NCI-H2081 treated with DMSO at 0.1 percent for 48 hours (cell line): ENCODE measurements around the gene CA10.

Source experiments
- DNase-seq: peaks from one replicate; lab custom pipeline; 2025; lab: John Stamatoyannopoulos, UW

The CA10 gene

DNA sequence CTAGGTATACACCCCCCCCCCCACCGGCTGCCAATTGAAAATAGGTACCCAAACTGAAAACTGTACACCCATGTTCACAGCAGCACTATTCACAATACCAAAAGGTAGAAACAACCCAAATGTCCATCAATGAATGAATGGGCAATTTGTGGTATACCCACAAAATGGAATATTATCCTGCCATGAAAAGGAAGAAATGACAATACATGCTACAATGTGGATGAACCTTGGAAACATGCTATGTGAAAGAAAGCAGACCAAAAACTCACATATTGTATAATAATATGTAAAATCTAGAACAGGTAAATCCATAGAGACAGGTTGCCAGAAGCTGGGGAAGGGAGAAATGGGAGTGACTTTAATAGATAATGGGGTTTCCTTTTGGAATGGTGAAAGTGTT lies 480.6 kb downstream of the CA10 start:
- DNase-seq: no peak

DNA sequence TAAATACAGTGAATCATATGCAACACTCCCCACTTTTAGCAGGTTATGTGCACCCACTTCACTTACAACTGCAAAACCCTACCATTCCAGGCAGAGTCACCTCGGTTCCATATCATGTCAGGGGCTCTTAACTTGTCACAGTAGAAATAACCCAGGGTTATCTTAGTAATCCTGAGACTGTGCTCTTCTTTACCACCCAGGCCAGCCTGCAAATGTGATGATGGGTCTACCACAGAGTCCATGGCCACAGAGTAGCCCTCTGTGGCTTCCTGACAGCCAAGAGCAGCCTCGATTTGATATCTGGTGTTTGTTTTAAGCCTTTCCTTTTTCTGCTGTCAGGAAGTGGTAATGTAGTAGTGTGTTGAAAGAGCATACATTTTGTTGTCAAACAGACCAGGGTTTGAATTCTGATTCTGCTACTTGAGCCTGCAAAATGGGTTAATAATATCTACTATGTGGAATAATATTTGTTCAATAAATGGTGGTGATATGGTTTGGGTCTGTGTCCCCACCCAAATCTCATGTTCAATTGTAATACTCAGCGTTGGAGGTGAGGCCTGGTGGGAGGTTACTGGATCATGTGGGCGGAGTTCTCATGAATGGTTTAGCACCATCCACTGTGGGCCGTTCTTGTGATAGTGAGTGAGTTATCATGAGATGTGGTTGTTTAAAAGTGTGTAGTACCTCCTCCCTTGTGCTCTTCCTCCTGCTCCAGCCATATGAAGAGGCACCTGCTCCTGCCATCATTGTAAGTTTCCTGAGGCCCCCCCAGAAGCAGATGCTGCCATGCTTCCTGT lies 481.6 kb downstream of the CA10 start:
- DNase-seq: no peak

GRCh38 chr17:51674579-51675255 lies 483.8 kb downstream of the CA10 start:
- peak; percentile 11 for DNase-seq

GRCh38 chr17:51673070-51673469 lies 485.4 kb downstream of the CA10 start:
- DNase-seq: no peak

GRCh38 chr17:51672065-51672464 lies 486.4 kb downstream of the CA10 start:
- DNase-seq: peak; percentile 54

DNA sequence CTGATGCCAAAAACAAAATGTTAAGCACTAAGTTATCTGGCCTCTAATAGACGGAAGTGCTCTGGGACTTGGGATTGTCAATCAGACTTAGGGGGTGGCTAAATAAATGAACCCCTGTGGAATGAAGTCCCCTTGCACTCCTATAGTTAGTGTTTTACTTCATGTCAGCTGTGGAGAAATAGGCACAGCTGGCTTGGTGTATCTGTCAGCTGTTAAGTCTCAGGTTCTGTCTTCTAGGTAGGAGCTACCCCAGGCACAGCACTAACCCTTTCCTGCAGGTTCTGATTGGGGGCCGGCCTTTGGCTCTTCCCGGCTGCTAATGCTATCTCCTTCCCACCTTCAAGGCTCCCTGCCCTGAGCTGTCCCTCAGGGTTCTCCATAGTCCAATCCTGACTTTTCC lies 487.6 kb downstream of the CA10 start:
- no peak for DNase-seq

- DNase-seq: no peak
Measured at GRCh38 chr17:51668963-51669246, 489.6 kb downstream of the CA10 start.

GRCh38 chr17:51668155-51668962 lies 490.2 kb downstream of the CA10 start:
- no peak for DNase-seq

- DNase-seq: no peak
Measured at GRCh38 chr17:51667706-51668083, 490.8 kb downstream of the CA10 start.

- no peak for DNase-seq
Measured at GRCh38 chr17:51666971-51667705, 491.4 kb downstream of the CA10 start.

DNA sequence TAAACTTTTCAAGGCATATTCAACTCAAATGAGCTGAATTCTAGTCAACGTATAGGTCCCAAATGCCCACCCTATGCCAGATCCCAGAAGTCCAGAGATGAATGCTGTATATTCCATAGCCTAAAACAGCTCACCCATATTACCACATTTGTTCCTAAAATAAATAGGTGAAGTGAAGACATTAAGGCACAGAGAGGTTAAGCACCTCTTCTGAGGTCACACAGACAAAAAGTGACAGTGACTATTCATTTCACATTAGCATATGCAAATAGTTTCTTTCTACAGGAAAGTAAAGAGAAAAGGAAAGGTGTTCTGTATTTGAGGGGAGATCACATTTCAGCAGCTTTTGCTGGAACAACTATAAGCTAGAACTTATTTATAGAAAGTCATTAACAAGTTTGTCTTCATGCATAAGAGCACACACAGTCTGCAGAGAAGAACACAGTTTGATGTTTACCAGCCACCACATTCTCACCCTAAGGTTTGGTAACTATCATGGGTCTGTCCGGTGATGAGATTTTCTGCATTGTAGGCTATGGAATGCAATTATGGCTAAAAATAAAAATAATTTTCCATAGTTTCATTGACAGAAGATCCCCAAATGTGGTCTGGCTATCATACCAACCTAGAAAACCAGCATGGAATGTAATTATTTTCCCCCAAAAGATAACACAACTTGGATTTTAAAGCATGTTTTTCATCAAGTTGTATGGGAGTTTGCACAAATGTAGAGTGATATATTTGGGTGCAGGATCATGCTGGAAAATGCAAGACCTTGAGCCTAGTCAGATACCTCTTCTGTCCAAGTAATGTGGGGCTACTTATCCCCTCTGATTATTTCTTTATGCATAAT lies 496.1 kb downstream of the CA10 start:
- DNase-seq: no peak

DNA sequence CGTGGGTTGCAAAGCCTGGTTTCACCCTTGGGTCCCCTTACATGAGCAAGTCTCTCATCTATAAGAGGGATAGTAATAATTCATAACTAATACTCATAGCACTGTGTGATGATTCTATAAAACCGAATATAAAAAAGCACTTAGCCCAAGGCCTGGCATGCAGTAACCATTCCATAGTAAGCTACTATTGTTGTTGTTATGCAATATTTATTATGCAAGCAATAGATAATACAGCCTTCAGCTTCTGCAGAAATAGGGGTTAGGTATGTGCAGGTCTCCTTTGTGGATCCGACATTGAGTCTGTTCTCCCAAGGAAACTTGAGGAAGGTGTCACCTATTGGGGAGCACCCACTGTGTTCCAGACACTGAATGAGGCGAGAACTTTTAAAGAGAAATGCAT lies 497.1 kb downstream of the CA10 start:
- DNase-seq: no peak

DNA sequence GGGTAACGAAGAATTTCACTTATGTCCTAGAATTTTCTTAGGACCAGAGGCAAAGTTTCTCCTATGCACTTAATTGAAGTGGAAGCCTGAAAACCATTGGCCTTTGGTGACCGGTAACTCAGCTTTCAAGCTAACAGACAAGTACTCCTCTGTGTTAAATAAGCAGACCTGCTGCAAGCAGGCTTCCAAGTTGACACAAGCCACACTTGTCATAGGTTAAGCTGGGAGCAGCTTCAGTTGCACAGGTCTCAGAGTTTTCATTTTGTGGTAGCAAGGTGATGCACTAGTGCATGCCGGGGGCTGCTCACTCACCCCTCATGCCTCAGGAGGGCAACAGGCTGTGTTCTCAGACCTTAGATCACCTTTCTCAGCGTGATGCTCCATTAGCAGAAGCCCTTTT lies 498.2 kb downstream of the CA10 start:
- no peak for DNase-seq

- DNase-seq: no peak
Measured at GRCh38 chr17:51657224-51657623, 501.3 kb downstream of the CA10 start.

DNA sequence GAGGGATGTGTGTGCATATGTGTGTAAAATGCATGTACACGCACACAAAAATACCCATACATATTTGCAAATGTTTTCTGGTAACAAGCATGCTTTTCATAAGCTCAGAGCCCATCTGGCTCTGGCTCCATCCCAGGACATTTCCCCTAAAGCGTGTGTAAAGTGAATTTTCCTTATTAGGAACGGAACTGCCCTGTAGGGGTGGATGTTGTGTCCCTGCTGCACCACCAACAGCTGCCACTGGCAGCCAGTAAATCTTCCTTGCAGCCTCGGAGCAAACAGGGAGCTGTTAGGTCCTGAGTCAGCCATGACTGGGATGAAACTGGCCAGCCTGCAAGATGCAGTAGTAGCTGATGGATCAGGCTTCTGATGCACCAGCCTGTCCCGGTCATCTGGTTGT lies 504.6 kb downstream of the CA10 start:
- DNase-seq: no peak

GRCh38 chr17:51652529-51652928 lies 506.0 kb downstream of the CA10 start:
- no peak for DNase-seq

GRCh38 chr17:51651513-51652298 lies 506.8 kb downstream of the CA10 start:
- no peak for DNase-seq

GRCh38 chr17:51650772-51651171 lies 507.7 kb downstream of the CA10 start:
- peak; percentile 24 for DNase-seq

DNA sequence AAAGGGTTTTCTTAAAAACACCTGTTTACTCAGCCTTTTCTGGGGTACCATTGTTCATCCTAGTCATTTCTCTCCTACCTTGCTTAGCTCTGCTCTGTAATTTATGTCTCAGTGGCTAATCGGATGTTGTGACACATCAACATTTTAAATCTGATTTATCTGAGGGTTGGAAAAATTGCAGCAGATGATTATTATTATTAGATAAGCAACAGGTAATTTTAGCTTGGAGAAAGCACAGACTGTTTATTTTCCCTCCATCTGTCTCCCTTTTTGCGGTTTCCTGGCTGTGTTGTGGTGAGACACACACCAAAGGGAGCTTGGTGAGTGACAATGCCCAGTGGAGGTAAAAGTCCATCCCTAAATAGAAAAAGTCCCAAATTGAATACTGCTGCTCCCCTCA lies 508.3 kb downstream of the CA10 start:
- DNase-seq: peak; percentile 66

DNA sequence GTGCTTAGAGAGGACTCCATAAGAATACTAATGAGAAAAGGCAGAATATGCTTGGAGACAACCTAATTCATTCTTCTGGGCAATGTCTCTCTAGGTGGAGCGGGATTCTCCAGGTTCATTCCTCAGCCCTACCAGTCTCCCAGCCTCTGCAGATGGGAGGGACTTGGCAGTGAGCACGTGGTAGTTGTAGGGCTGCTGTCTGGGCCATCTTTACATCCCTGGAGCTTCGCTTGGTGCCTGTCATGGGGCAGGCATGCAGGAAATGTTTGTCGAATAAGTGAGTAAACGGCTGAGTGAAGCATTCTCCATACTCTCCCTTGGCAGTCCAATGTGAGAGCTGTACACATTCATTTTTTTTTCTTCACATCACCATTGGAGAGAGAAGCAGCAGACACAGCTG lies 510.7 kb downstream of the CA10 start:
- no peak for DNase-seq

- DNase-seq: no peak
Measured at GRCh38 chr17:51647067-51647466, 511.4 kb downstream of the CA10 start.
